Measurements from ENCODE around the gene RNF115.

DNA sequence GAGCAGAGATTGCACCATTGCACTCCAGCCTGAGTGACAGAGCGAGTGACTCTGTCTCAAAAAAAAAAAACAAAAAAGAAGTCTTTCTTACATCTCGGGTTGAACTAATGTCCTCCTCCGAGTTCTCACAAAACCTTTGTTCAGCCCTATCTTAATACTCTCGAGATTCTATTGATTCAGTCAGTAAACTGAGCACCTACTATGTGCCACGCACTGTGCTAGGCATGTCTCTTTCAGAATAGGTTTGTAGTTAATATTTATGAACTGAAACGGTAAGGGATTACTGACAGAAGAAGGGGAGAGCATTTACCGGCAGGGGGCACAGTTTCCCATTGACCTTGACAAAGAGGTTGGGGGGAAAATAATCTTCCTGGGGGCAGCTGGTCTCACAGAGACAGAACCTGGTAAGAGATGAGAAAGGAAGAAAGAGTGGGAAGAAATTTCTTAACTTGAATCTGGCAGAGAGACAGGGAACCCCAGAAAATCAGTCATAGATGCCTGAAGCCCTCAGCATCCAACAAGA lies 31.6 kb upstream of the RNF115 start:
- peak; percentile 22 for TF ChIP-seq CTCF (IDR thresholded peaks at IDR 0.05)
- TF ChIP-seq EZH2 (IDR thresholded peaks at IDR 0.05; ENCODE audit: borderline replicate concordance, insufficient read depth, low read depth, low read length, poor library complexity, severe bottlenecking), result no peak
